Measurements from ENCODE around the gene RDH5.

DNA sequence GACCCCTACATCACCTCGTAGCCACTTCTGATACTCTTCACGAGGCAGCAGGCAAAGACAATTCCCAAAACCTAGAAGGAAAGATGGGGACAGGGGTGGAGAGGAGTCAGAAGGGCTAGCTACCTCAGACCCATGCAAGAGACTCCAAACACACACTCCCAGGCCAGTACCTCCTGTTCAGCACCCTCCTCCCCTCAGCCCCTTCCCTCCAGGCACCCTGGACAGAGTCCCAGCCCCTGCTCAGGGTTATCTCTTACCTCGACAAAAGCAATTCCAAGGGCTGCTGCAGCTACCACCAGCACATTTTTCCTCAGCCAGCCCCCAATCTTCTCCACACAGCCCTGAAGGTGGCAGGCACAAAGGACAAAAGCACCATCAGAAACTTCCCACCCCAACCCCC lies 5.4 kb downstream of the RDH5 start:
- TF ChIP-seq, protein P1, sequence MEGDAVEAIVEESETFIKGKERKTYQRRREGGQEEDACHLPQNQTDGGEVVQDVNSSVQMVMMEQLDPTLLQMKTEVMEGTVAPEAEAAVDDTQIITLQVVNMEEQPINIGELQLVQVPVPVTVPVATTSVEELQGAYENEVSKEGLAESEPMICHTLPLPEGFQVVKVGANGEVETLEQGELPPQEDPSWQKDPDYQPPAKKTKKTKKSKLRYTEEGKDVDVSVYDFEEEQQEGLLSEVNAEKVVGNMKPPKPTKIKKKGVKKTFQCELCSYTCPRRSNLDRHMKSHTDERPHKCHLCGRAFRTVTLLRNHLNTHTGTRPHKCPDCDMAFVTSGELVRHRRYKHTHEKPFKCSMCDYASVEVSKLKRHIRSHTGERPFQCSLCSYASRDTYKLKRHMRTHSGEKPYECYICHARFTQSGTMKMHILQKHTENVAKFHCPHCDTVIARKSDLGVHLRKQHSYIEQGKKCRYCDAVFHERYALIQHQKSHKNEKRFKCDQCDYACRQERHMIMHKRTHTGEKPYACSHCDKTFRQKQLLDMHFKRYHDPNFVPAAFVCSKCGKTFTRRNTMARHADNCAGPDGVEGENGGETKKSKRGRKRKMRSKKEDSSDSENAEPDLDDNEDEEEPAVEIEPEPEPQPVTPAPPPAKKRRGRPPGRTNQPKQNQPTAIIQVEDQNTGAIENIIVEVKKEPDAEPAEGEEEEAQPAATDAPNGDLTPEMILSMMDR (IDR thresholded peaks at IDR 0.05), result no peak
- no peak for TF ChIP-seq POLR2A (IDR thresholded peaks at IDR 0.05)

Data from heart left ventricle (tissue), 13 donors.